ENCODE data around the gene WDR47. TPM values are rescaled to one million over a fixed set of nuclear protein-coding genes. Genes with fewer than 3 reads are reported as not detected.
"Not testable (repeated sequence)": the region's sequence is repeated elsewhere in the genome, so short reads cannot be mapped to it uniquely, and the experiment has no call there.

The WDR47 gene
- polyA plus RNA-seq, 1 donor from 2014 or later = 65.7 TPM

DNA sequence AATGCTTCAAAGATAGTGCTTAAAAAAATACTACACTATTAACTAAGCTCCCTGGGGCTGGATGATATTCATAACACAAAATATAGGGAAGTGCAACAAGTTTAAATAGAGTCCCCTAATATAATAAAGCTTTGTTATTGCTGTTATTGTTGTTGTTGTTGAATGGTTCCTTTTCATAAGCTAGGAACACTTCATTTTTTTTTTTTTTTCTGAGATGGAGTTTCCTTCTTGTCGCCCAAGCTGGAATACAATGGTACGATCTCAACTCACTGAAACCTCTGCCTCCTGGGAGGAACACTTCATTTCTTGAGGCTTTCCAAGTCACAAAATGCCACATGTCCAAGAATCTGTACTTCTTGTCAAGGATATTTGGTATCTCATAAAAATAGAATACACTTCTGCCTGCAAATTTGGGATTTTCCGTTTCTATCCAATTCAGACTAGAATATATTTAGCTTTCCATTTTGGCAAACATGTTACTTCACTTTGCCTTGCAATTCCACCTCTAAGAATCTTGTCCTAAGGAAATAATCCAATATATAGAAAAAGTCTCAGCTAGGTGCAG lies 21.1 kb downstream of the WDR47 start:
- TF ChIP-seq EZH2 (IDR thresholded peaks at IDR 0.05; ENCODE audit: borderline replicate concordance, insufficient read depth, low read length, poor library complexity, severe bottlenecking) (no peak), EP300 (conservative IDR thresholded peaks at IDR 0.05; ENCODE audit: poor library complexity, severe bottlenecking) (no peak), CTCF (IDR thresholded peaks at IDR 0.05; ENCODE audit: poor library complexity, severe bottlenecking) (no peak), SMC3 (conservative IDR thresholded peaks at IDR 0.05; ENCODE audit: poor library complexity) (no peak), REST (IDR thresholded peaks at IDR 0.05; ENCODE audit: borderline replicate concordance) (no peak), MXI1 (conservative IDR thresholded peaks at IDR 0.05; ENCODE audit: poor library complexity, severe bottlenecking) (no peak), TAF1 (IDR thresholded peaks at IDR 0.05; ENCODE audit: low read depth) (no peak), POLR2AphosphoS5 (IDR thresholded peaks at IDR 0.05) (no peak), RAD21 (conservative IDR thresholded peaks at IDR 0.05) (no peak)
- H3K9me3 ChIP-seq (ENCODE audit: low read length) = no peaks in the 10 kb centered on the region
- H3K9me2 ChIP-seq (ENCODE audit: insufficient read depth, low read length) = no peaks in the 10 kb centered on the region
- H3K27me3 ChIP-seq (ENCODE audit: insufficient read depth, low read depth, low read length) = no peaks in the 10 kb centered on the region
- no peaks in the 10 kb centered on the region for H4K20me1 ChIP-seq (ENCODE audit: insufficient read depth)
- H3F3A ChIP-seq (ENCODE audit: insufficient read depth, low read length, poor library complexity, severe bottlenecking) = no peaks in the 10 kb centered on the region
- no peak overlapping the region for H3K27ac ChIP-seq (ENCODE audit: low read length)
- no peak overlapping the region for H2AFZ ChIP-seq (ENCODE audit: low read depth, low read length)
- H3K9ac ChIP-seq (ENCODE audit: low read length) = no peak overlapping the region
- no peak overlapping the region for H3K4me2 ChIP-seq (ENCODE audit: low read length)
- H3K79me2 ChIP-seq (replicated peaks; ENCODE audit: insufficient read depth, low read length) = peaks cover 14% of the 10 kb centered on the region
- H3K4me3 ChIP-seq (ENCODE audit: low read length) = no peak overlapping the region
- H3K36me3 ChIP-seq (ENCODE audit: insufficient read depth, low read length) = peaks cover 3% of the 10 kb centered on the region

GRCh38 chr1:109017719-109018118 lies 24.2 kb downstream of the WDR47 start:
- H3F3A ChIP-seq (ENCODE audit: insufficient read depth, low read length, poor library complexity, severe bottlenecking); H3K79me2 ChIP-seq (replicated peaks; ENCODE audit: insufficient read depth, low read length); H3K9me2 ChIP-seq (ENCODE audit: insufficient read depth, low read length); H4K20me1 ChIP-seq (ENCODE audit: insufficient read depth); H3K36me3 ChIP-seq (ENCODE audit: insufficient read depth, low read length); H3K27me3 ChIP-seq (ENCODE audit: insufficient read depth, low read depth, low read length); H3K9ac ChIP-seq (ENCODE audit: low read length); H3K27ac ChIP-seq (ENCODE audit: low read length); H3K9me3 ChIP-seq (ENCODE audit: low read length); H3K4me2 ChIP-seq (ENCODE audit: low read length); H2AFZ ChIP-seq (ENCODE audit: low read depth, low read length); H3K4me3 ChIP-seq (ENCODE audit: low read length): not testable (repeated sequence)

DNA sequence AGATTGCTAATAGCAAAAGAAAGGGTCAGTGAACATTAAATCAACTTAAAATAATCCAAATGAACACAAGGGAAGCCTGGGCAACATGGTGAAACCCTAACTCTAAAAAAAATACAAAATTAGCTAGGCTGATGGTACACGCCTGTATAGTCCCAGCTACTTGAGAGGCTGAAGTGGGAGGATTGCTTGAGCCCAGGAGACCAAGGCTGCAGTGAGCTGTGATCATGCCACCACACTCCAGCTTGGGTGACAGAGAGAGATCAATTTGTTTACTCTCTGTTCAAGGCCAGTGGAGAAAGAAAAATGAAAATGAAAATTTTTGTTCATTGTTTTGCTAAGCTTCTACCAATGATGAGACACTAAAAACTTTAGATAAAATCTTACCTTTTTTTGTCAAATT lies 24.8 kb downstream of the WDR47 start:
- Histone ChIP-seq H3K79me2 (replicated peaks; ENCODE audit: insufficient read depth, low read length) (no peaks in the 10 kb centered on the region), H3K4me3 (ENCODE audit: low read length) (no peak overlapping the region), H3K4me2 (ENCODE audit: low read length) (no peak overlapping the region), H4K20me1 (ENCODE audit: insufficient read depth) (no peaks in the 10 kb centered on the region), H3K27ac (ENCODE audit: low read length) (no peak overlapping the region), H3K9ac (ENCODE audit: low read length) (no peak overlapping the region), H3K9me3 (ENCODE audit: low read length) (no peaks in the 10 kb centered on the region), H2AFZ (ENCODE audit: low read depth, low read length) (no peak overlapping the region), H3K27me3 (ENCODE audit: insufficient read depth, low read depth, low read length) (no peaks in the 10 kb centered on the region), H3K36me3 (ENCODE audit: insufficient read depth, low read length) (no peaks in the 10 kb centered on the region), H3K9me2 (ENCODE audit: insufficient read depth, low read length) (no peaks in the 10 kb centered on the region), H3F3A (ENCODE audit: insufficient read depth, low read length, poor library complexity, severe bottlenecking) (no peaks in the 10 kb centered on the region)
- TF ChIP-seq EP300 (conservative IDR thresholded peaks at IDR 0.05; ENCODE audit: poor library complexity, severe bottlenecking) (no peak), TAF1 (IDR thresholded peaks at IDR 0.05; ENCODE audit: low read depth) (no peak), REST (IDR thresholded peaks at IDR 0.05; ENCODE audit: borderline replicate concordance) (no peak), EZH2 (IDR thresholded peaks at IDR 0.05; ENCODE audit: borderline replicate concordance, insufficient read depth, low read length, poor library complexity, severe bottlenecking) (no peak), POLR2AphosphoS5 (IDR thresholded peaks at IDR 0.05) (no peak), SMC3 (conservative IDR thresholded peaks at IDR 0.05; ENCODE audit: poor library complexity) (no peak), RAD21 (conservative IDR thresholded peaks at IDR 0.05) (no peak), MXI1 (conservative IDR thresholded peaks at IDR 0.05; ENCODE audit: poor library complexity, severe bottlenecking) (no peak), CTCF (IDR thresholded peaks at IDR 0.05; ENCODE audit: poor library complexity, severe bottlenecking) (no peak)

Data from neural cell (in vitro differentiated cells).